Mammary epithelial cell (primary cell): ENCODE results near the gene GTPBP1.

Experiments
- CTCF ChIP-seq, 2 donors: IDR thresholded peaks in 1 of 2; conservative IDR thresholded peaks in 1 of 2; 2 replicates each; pipeline ENCODE4 v1.5.1; 2011 to 2012; ENCODE audit warnings: inconsistent platforms in 2 of 2, low read length in 2 of 2, mild to moderate bottlenecking in 2 of 2, control low read depth in 1 of 2, low read depth in 1 of 2; ENCODE audit not compliant: insufficient read depth in 1 of 2; ENCODE audit errors: extremely low read depth in 1 of 2
- EZH2 ChIP-seq: IDR thresholded peaks from 2 replicates; pipeline ENCODE4 v1.6.1; 2012; ENCODE audit warnings: low read length, inconsistent platforms, borderline replicate concordance

GRCh38 chr22:38733724-38734381, 28.1 kb downstream of the GTPBP1 start:
- no peak for TF ChIP-seq CTCF (conservative IDR thresholded peaks at IDR 0.05 in 1 of 2, IDR thresholded peaks at IDR 0.05 in 1 of 2; ENCODE audit: extremely low read depth in 1 of 2, insufficient read depth in 1 of 2, low read depth in 1 of 2, low read length in 2 of 2)
- TF ChIP-seq EZH2, result no peak
